Cerebellar cortex (tissue), 1 donor: ENCODE data around the gene SPRED3.

ENCODE experiments used
- DNase-seq: peaks from one replicate; pipeline ENCODE4 v3.0.0-alpha.2; 2015; ENCODE audit warnings: low spot score

Gene SPRED3

GRCh38 chr19:38445362-38445761 lies 56.9 kb downstream of the SPRED3 start:
- no peak for DNase-seq

- DNase-seq: no peak
These were observed 59.7 kb downstream of the SPRED3 start for GRCh38 chr19:38448225-38448624.
